CD4-positive, alpha-beta memory T cell (primary cell): ENCODE data around the gene BHLHE23. TPM values are rescaled to one million over a fixed set of nuclear protein-coding genes. Genes with fewer than 3 reads are reported as not detected.

Source experiments
- CTCF ChIA-PET: fragments of 350-600 bp; sonication (Branson Sonifier 250); formaldehyde crosslinking; loops from one replicate; lab custom pipeline; 2021; ENCODE audit warnings: inconsistent platforms; ENCODE audit not compliant: partially characterized antibody; lab: Charles Lee
- POLR2A ChIA-PET: fragments of 350-600 bp; sonication (Branson Sonifier 250); formaldehyde crosslinking; loops from one replicate; lab custom pipeline; 2021; ENCODE audit not compliant: partially characterized antibody; lab: Charles Lee
- DNase-seq, 5 donors: peaks; one replicate each; pipeline versions ENCODE4 v3.0.0 to v3.0.0-alpha.2; 2020 to 2022; ENCODE audit warnings: mixed read lengths in 1 of 5
- H3K27ac ChIP-seq: one replicate; pipeline ENCODE4 v1.7.0; 2013; ENCODE audit warnings: low read depth, low read length
- H3K27me3 ChIP-seq: 2 replicates; pipeline ENCODE4 v1.7.0; 2013; ENCODE audit warnings: mild to moderate bottlenecking, low read length, moderate library complexity; ENCODE audit not compliant: insufficient read depth
- H3K36me3 ChIP-seq: 2 replicates; pipeline ENCODE4 v1.7.0; 2013; ENCODE audit warnings: mild to moderate bottlenecking, low read length, moderate library complexity; ENCODE audit not compliant: insufficient read depth
- H3K4me1 ChIP-seq: 2 replicates; pipeline ENCODE4 v1.7.0; 2013; ENCODE audit warnings: mild to moderate bottlenecking, low read length, moderate library complexity; ENCODE audit not compliant: insufficient read depth
- H3K4me3 ChIP-seq, 2 donors: one replicate each; pipeline ENCODE4 v1.7.0; 2013; ENCODE audit warnings: low read length in 2 of 2, mild to moderate bottlenecking in 1 of 2
- H3K9me3 ChIP-seq, 2 donors: one replicate each; pipeline ENCODE4 v1.7.0; 2013; ENCODE audit warnings: low read length in 2 of 2, control low read depth in 1 of 2; ENCODE audit not compliant: control insufficient read depth in 1 of 2
- H3K27ac Mint-ChIP-seq, 7 donors: one replicate each; pipeline ENCODE4 v1.8.0; 2020 to 2021; ENCODE audit warnings: mixed read lengths in 7 of 7, mild to moderate bottlenecking in 6 of 7, inconsistent platforms in 3 of 7, moderate library complexity in 3 of 7
- H3K27me3 Mint-ChIP-seq, 2 donors: one replicate each; pipeline ENCODE4 v1.8.0; 2020 to 2021; ENCODE audit warnings: mixed read lengths in 2 of 2
- H3K36me3 Mint-ChIP-seq, 2 donors: one replicate each; pipeline ENCODE4 v1.8.0; 2020 to 2021; ENCODE audit warnings: mixed read lengths in 2 of 2, inconsistent platforms in 1 of 2, mild to moderate bottlenecking in 1 of 2
- H3K4me1 Mint-ChIP-seq, 4 donors: one replicate each; pipeline ENCODE4 v1.8.0; 2020 to 2021; ENCODE audit warnings: mixed read lengths in 4 of 4, mild to moderate bottlenecking in 1 of 4
- H3K4me3 Mint-ChIP-seq, 8 donors: one replicate each; pipeline ENCODE4 v1.8.0; 2020 to 2021; ENCODE audit warnings: mixed read lengths in 8 of 8, mild to moderate bottlenecking in 7 of 8, moderate library complexity in 6 of 8, inconsistent platforms in 3 of 8
- H3K9me3 Mint-ChIP-seq, 8 donors: one replicate each; pipeline ENCODE4 v1.8.0; 2020 to 2021; ENCODE audit warnings: mixed read lengths in 8 of 8, mild to moderate bottlenecking in 5 of 8, inconsistent platforms in 3 of 8, moderate library complexity in 1 of 8
- intact Hi-C: fragments of 100-400 bp; cut with micrococcal nuclease; formaldehyde crosslinking; loops from one replicate; pipeline ENCODE4 v1.15.1; 2023
- polyA plus RNA-seq, 2 donors: library from polyadenylated mRNA; unstranded; fragments of 300-500 nt; fragmentation: Illumina TruSeq; gene quantifications; one replicate each; pipeline ENCODE4 v1.2.3, GENCODE V29; 2021
- total RNA-seq, 2 experiments: library from RNA; stranded (reverse); gene quantifications; one replicate each; pipeline ENCODE4 v1.2.3, GENCODE V29; 2021

The BHLHE23 gene
- total and polyA plus RNA-seq, 4 experiments from 2014 or later, result not detected

- Mint-ChIP-seq H3K4me1 (no peaks in the 10 kb centered on the region), H3K4me3 (no peak overlapping the region), H3K27me3 (peaks cover 12 to 32% of the 10 kb centered on the region in 2 donors), H3K36me3 (no peaks in the 10 kb centered on the region), H3K9me3 (no peaks in the 10 kb centered on the region), H3K27ac (no peak overlapping the region)
- ChIA-PET POLR2A (no interaction called here), CTCF (no interaction called here)
- no peaks in the 10 kb centered on the region for H3K27me3 ChIP-seq
- H3K4me3 ChIP-seq, result no peak overlapping the region
- H3K36me3 ChIP-seq, result no peaks in the 10 kb centered on the region
- DNase-seq, result no peak
- no peaks in the 10 kb centered on the region for H3K9me3 ChIP-seq
- no peaks in the 10 kb centered on the region for H3K4me1 ChIP-seq
- intact Hi-C loops, result no loop called here
- H3K27ac ChIP-seq, result no peak overlapping the region
These were observed 11.9 kb downstream of the BHLHE23 start for GRCh38 chr20:62994869-62995281.

DNA sequence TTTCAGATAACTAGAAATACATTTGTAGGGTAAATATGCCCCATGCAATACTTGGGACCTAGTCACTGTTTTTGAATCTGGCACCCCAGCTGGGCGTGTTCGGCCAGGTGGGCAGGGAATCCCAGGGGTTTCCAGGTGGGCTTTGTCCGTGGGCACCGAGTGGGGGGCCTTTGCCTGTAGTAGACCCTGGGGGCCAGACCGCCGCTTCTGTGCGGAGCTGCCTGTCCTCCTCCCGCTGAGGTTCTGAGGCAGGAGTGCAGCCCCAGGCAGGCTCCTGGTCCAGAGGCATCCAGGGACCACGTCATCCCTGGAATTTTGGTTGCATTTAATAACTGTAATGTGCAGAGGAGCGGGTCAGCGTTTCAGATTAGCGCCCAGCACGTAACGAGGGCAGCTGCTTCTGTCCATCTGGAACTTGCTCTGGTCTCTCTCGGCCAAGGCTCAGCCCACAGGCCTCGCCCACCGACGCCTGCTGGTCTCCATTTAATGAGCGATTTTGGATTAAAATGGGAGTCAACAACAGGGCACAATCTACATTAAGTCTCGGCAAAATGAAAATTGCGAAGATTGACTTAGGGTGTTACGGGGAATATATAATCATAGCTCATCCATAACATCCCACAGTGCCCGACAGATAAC is 12.8 kb downstream of the BHLHE23 start:
- H3K4me3 ChIP-seq, result no peak overlapping the region
- ChIA-PET CTCF (no interaction called here), POLR2A (no interaction called here)
- no peaks in the 10 kb centered on the region for H3K9me3 ChIP-seq
- Mint-ChIP-seq H3K27me3 (peaks cover 6 to 30% of the 10 kb centered on the region in 2 donors), H3K27ac (no peak overlapping the region), H3K4me1 (peaks cover 0 to 6% (median 3%) of the 10 kb centered on the region in 4 donors), H3K36me3 (no peaks in the 10 kb centered on the region), H3K4me3 (no peak overlapping the region), H3K9me3 (no peaks in the 10 kb centered on the region)
- intact Hi-C loops, result no loop called here
- H3K4me1 ChIP-seq, result peaks cover 2% of the 10 kb centered on the region
- no peaks in the 10 kb centered on the region for H3K36me3 ChIP-seq
- no peak for DNase-seq
- H3K27me3 ChIP-seq, result no peaks in the 10 kb centered on the region
- no peak overlapping the region for H3K27ac ChIP-seq

DNA sequence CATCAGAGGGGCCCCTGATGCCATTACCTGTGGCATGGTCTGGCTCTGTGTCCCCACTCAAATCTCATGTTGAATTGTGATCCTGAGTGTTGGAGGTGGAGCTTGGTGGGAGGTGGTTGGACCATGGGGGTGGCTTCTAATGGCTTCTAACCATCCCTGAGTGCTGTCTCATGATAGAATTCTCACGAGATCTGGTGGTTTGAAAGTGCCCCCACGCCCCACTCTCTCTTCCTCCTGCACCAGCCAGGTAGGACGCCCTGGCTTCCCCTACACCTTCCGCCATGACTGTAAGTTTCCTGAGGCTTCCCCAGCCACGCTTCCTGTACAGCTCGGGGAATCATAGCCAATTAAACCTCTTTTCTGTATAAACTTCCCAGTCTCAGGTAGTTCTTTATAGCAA is 14.9 kb downstream of the BHLHE23 start:
- no peaks in the 10 kb centered on the region for H3K9me3 ChIP-seq
- intact Hi-C loops, result no loop called here
- peaks cover 0 to 8% (median 4%) of the 10 kb centered on the region in 4 donors for H3K4me1 Mint-ChIP-seq

DNA sequence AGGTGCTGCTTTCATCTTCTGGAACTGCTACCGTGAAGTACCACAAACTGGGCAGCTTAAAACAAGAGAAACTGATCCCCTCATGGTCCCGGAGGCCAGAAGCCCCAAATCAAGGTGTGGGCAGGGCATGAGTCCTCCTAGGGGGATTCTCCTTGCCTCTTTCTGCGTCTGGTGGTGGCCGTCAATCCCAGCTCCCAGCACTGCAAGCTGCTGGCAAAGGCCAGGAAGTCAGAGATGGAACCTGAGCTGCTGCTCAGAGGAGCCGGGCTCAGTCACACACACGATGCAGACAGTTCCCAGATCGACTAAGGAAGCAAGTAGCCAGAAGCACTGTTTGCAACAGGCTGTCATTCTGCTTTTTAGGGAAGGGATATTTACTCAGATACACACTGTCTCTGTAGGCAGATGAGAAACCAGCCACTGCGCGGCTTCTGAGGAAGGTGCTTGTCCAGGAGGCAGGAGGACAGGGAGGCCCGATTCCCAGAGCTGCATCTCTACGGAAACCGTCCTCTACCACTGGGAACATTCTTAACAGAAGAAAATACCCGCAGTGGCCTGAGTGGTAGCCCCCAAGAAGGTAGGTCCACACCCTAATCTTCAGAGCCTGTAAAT is 15.5 kb downstream of the BHLHE23 start:
- CTCF ChIA-PET, result no interaction called here
- H3K4me1 Mint-ChIP-seq, result peaks cover 0 to 8% (median 4%) of the 10 kb centered on the region in 4 donors

More for the DNA sequence above, 14.9 kb downstream of the BHLHE23 start:
- peaks cover 2 to 23% of the 10 kb centered on the region in 2 donors for H3K27me3 Mint-ChIP-seq
- no peaks in the 10 kb centered on the region for H3K36me3 ChIP-seq
- ChIA-PET POLR2A (no interaction called here), CTCF (interaction anchor here (0.7 to 1.0 kb wide), 2 partner anchors 23 to 492 kb away, joined by 3 read pairs; no protein-coding TSS in a partner anchor)
- H3K9me3 Mint-ChIP-seq, result no peaks in the 10 kb centered on the region
- H3K27ac ChIP-seq, result no peak overlapping the region
- no peak overlapping the region for H3K4me3 ChIP-seq
- no peaks in the 10 kb centered on the region for H3K27me3 ChIP-seq
- H3K4me3 Mint-ChIP-seq, result no peak overlapping the region
- H3K4me1 ChIP-seq, result peaks cover 5% of the 10 kb centered on the region
- no peaks in the 10 kb centered on the region for H3K36me3 Mint-ChIP-seq
- DNase-seq, result no peak
- H3K27ac Mint-ChIP-seq, result no peak overlapping the region

GRCh38 chr20:62990306-62990825 is 16.4 kb downstream of the BHLHE23 start:
- no peaks in the 10 kb centered on the region for H3K36me3 Mint-ChIP-seq
- CTCF ChIA-PET, result no interaction called here
- Histone ChIP-seq H3K9me3 (no peaks in the 10 kb centered on the region), H3K36me3 (no peaks in the 10 kb centered on the region), H3K4me3 (no peak overlapping the region), H3K4me1 (peaks cover 5% of the 10 kb centered on the region), H3K27me3 (no peaks in the 10 kb centered on the region), H3K27ac (no peak overlapping the region)
- no peak overlapping the region for H3K27ac Mint-ChIP-seq
- H3K4me3 Mint-ChIP-seq, result no peak overlapping the region
- H3K27me3 Mint-ChIP-seq, result peaks cover 2 to 18% of the 10 kb centered on the region in 2 donors
- intact Hi-C loops, result no loop called here
- peaks cover 0 to 8% (median 4%) of the 10 kb centered on the region in 4 donors for H3K4me1 Mint-ChIP-seq
- H3K9me3 Mint-ChIP-seq, result no peaks in the 10 kb centered on the region
- no peak for DNase-seq
- POLR2A ChIA-PET, result interaction anchor here (1.0 kb wide), 1 partner anchor 12 kb away, joined by 3 read pairs; no protein-coding TSS in a partner anchor

More for the DNA sequence above, 15.5 kb downstream of the BHLHE23 start:
- peaks cover 5% of the 10 kb centered on the region for H3K4me1 ChIP-seq
- no peaks in the 10 kb centered on the region for H3K27me3 ChIP-seq
- POLR2A ChIA-PET, result interaction anchor here (1.0 kb wide), 1 partner anchor 13 kb away, joined by 3 read pairs; no protein-coding TSS in a partner anchor
- H3K9me3 ChIP-seq, result no peaks in the 10 kb centered on the region
- H3K4me3 Mint-ChIP-seq, result no peak overlapping the region
- no peaks in the 10 kb centered on the region for H3K36me3 Mint-ChIP-seq
- peaks cover 2 to 23% of the 10 kb centered on the region in 2 donors for H3K27me3 Mint-ChIP-seq
- H3K36me3 ChIP-seq, result no peaks in the 10 kb centered on the region
- H3K27ac Mint-ChIP-seq, result no peak overlapping the region
- no peak overlapping the region for H3K4me3 ChIP-seq
- H3K27ac ChIP-seq, result no peak overlapping the region
- H3K9me3 Mint-ChIP-seq, result no peaks in the 10 kb centered on the region
- intact Hi-C loops, result no loop called here
- no peak for DNase-seq

DNA sequence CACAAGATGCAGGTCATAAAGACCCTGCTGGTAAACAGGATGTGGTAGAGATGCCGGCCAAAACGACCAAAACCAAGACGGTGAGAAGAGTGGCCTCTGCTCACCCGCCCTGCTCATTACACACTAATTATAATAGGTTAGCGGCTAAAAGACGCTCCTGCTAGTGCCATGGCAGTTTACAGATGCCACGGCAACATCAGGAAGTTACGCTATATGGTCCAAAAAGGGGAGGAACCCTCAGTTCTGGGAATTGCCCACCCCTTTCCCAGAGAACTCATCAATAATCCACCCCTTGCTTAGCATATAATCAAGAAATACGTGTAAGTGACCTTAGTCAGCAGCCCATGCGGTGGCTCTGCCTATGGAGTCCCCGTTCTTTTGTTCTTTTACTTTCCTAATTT is 17.6 kb downstream of the BHLHE23 start:
- H3K9me3 ChIP-seq, result no peaks in the 10 kb centered on the region
- H3K27ac ChIP-seq, result no peak overlapping the region
- H3K36me3 ChIP-seq, result no peaks in the 10 kb centered on the region
- H3K4me3 ChIP-seq, result peak overlapping the region; percentile 24 to 42
- CTCF ChIA-PET, result no interaction called here
- Mint-ChIP-seq H3K9me3 (no peaks in the 10 kb centered on the region), H3K4me3 (peak overlapping the region; percentile 78 to 95 (median 84)), H3K27ac (peak overlapping the region in 2 of 7 donors; percentile 57 to 68), H3K4me1 (peaks cover 0 to 8% (median 4%) of the 10 kb centered on the region in 4 donors), H3K27me3 (peaks cover 3 to 15% of the 10 kb centered on the region in 2 donors), H3K36me3 (no peaks in the 10 kb centered on the region)
- no peak for DNase-seq
- POLR2A ChIA-PET, result no interaction called here
- no peaks in the 10 kb centered on the region for H3K27me3 ChIP-seq
- intact Hi-C loops, result no loop called here
- peaks cover 5% of the 10 kb centered on the region for H3K4me1 ChIP-seq

- ChIA-PET CTCF (interaction anchor here (0.8 kb wide), 1 partner anchor 15 kb away, joined by 5 read pairs; no protein-coding TSS in a partner anchor), POLR2A (no interaction called here)
- Mint-ChIP-seq H3K4me1 (peaks cover 5 to 21% (median 7%) of the 10 kb centered on the region in 4 donors), H3K27me3 (peaks cover 5 to 22% of the 10 kb centered on the region in 2 donors), H3K9me3 (no peaks in the 10 kb centered on the region), H3K27ac (no peak overlapping the region), H3K4me3 (no peak overlapping the region), H3K36me3 (no peaks in the 10 kb centered on the region)
- intact Hi-C loops, result no loop called here
- H3K9me3 ChIP-seq, result no peaks in the 10 kb centered on the region
- no peaks in the 10 kb centered on the region for H3K36me3 ChIP-seq
- no peak overlapping the region for H3K4me3 ChIP-seq
- H3K4me1 ChIP-seq, result peaks cover 9% of the 10 kb centered on the region
- H3K27ac ChIP-seq, result no peak overlapping the region
- no peaks in the 10 kb centered on the region for H3K27me3 ChIP-seq
- no peak for DNase-seq
These were observed 19.6 kb downstream of the BHLHE23 start for GRCh38 chr20:62987114-62987513.
